Smooth muscle cell (in vitro differentiated cells): ENCODE data around the gene FGFRL1. TPM values are rescaled to one million over a fixed set of nuclear protein-coding genes. Genes with fewer than 3 reads are reported as not detected.

Source experiments
- DNase-seq: peaks from one replicate; lab custom pipeline; 2025; ENCODE audit not compliant: unreplicated experiment; lab: John Stamatoyannopoulos, UW
- H2AFZ ChIP-seq: fragments of 200-600 bp; sonication (generic); 2 replicates; pipeline ENCODE4 v1.6.0; 2016; ENCODE audit warnings: antibody characterized with exemption, low read depth, mild to moderate bottlenecking
- H3F3A ChIP-seq: fragments of 200-600 bp; sonication (generic); 2 replicates; pipeline ENCODE4 v1.6.0; 2017; ENCODE audit warnings: antibody characterized with exemption, low read depth
- H3K27ac ChIP-seq: fragments of 200-600 bp; sonication (generic); 2 replicates; pipeline ENCODE4 v1.5.1; 2016; ENCODE audit warnings: low read depth, mild to moderate bottlenecking
- H3K27me3 ChIP-seq: fragments of 200-600 bp; sonication (generic); 2 replicates; pipeline ENCODE4 v1.6.1; 2016; ENCODE audit warnings: low read depth, mild to moderate bottlenecking
- H3K36me3 ChIP-seq: fragments of 200-600 bp; sonication (generic); 2 replicates; pipeline ENCODE4 v1.5.1; 2016; ENCODE audit warnings: low read depth
- H3K4me1 ChIP-seq: fragments of 200-600 bp; sonication (generic); 2 replicates; pipeline ENCODE4 v1.5.1; 2016; ENCODE audit warnings: low read depth
- H3K4me2 ChIP-seq: fragments of 200-600 bp; sonication (generic); 2 replicates; pipeline ENCODE4 v1.6.0; 2016; ENCODE audit warnings: mild to moderate bottlenecking
- H3K4me3 ChIP-seq: fragments of 200-600 bp; sonication (generic); 2 replicates; pipeline ENCODE4 v1.5.1; 2016; ENCODE audit warnings: mild to moderate bottlenecking
- H3K79me2 ChIP-seq: fragments of 200-600 bp; sonication (generic); 2 replicates; pipeline ENCODE4 v1.6.0; 2016; ENCODE audit warnings: low read depth, mild to moderate bottlenecking
- H3K9ac ChIP-seq: fragments of 200-600 bp; sonication (generic); 2 replicates; pipeline ENCODE4 v1.6.0; 2016; ENCODE audit warnings: low read depth
- H3K9me3 ChIP-seq: fragments of 200-600 bp; sonication (generic); replicated peaks from 2 replicates; pipeline ENCODE4 v1.5.1; 2016; ENCODE audit warnings: low read depth
- H4K20me1 ChIP-seq: fragments of 200-600 bp; sonication (generic); 2 replicates; pipeline ENCODE4 v1.6.0; 2016; ENCODE audit warnings: low read depth
- WGBS: methylation state at CpG from one replicate; pipeline ENCODE4 v1.1.7; 2016; ENCODE audit warnings: low lambda C conversion rate; 5-methylcytosine and 5-hydroxymethylcytosine counted together
- polyA plus RNA-seq: library from polyadenylated mRNA; unstranded; fragments of >200 nt; fragmentation: Nextera tagmentation; extraction: Ambion mirVana; gene quantifications from 2 replicates; pipeline ENCODE4 v1.2.1, GENCODE V29; 2016
- total RNA-seq: library from RNA; depleted of rRNA; stranded (reverse); fragments of >200 nt; gene quantifications from 2 replicates; pipeline ENCODE4 v1.2.3, GENCODE V29; 2014
- TF ChIP-seq, protein P1 (sequence below): fragments of 200-600 bp; sonication (generic); IDR thresholded peaks from 2 replicates; pipeline ENCODE4 v1.5.1; 2017; ENCODE audit warnings: borderline replicate concordance, mild to moderate bottlenecking, antibody characterized with exemption; ENCODE audit not compliant: insufficient read depth, poor library complexity, severe bottlenecking

Gene FGFRL1
- total and polyA plus RNA-seq, 2 experiments from 2014 or later: 16.1 to 30.7 TPM

DNA sequence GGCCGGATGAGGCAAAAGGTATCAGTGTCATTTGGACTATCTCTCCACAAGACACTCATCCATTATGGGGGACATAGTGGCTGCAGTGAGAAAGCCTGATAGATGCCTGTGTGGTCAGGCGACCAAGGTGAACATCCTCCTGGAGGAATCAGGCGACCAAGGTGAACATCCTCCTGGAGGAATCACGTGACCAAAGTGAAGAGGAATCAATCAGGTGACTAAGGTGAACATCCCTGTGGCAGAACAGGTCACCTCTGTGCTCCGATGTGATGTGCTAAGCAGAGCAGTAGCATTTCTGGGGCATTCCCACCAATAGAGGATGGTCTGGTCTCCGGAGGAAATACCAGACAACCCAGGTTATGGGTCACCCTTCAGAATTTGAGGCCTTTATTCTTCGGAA is 58.0 kb downstream of the FGFRL1 start:
- TF ChIP-seq, protein P1, sequence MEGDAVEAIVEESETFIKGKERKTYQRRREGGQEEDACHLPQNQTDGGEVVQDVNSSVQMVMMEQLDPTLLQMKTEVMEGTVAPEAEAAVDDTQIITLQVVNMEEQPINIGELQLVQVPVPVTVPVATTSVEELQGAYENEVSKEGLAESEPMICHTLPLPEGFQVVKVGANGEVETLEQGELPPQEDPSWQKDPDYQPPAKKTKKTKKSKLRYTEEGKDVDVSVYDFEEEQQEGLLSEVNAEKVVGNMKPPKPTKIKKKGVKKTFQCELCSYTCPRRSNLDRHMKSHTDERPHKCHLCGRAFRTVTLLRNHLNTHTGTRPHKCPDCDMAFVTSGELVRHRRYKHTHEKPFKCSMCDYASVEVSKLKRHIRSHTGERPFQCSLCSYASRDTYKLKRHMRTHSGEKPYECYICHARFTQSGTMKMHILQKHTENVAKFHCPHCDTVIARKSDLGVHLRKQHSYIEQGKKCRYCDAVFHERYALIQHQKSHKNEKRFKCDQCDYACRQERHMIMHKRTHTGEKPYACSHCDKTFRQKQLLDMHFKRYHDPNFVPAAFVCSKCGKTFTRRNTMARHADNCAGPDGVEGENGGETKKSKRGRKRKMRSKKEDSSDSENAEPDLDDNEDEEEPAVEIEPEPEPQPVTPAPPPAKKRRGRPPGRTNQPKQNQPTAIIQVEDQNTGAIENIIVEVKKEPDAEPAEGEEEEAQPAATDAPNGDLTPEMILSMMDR: no peak
- Histone ChIP-seq H4K20me1 (no peaks in the 10 kb centered on the region), H2AFZ (no peak overlapping the region), H3K27me3 (peaks cover 39% of the 10 kb centered on the region), H3K9ac (no peak overlapping the region), H3K4me2 (no peak overlapping the region), H3K36me3 (no peaks in the 10 kb centered on the region), H3K4me1 (no peaks in the 10 kb centered on the region), H3K79me2 (no peaks in the 10 kb centered on the region), H3K4me3 (no peak overlapping the region), H3F3A (no peaks in the 10 kb centered on the region), H3K9me3 (no peaks in the 10 kb centered on the region), H3K27ac (no peak overlapping the region)
- DNase-seq: no peak
- 91% methylated on average over 7 of the region's 7 CpGs for WGBS

- Histone ChIP-seq H3K27me3 (peaks cover 9% of the 10 kb centered on the region), H4K20me1 (no peaks in the 10 kb centered on the region), H3K36me3 (no peaks in the 10 kb centered on the region), H3K4me1 (no peaks in the 10 kb centered on the region), H3F3A (no peaks in the 10 kb centered on the region), H3K4me3 (no peak overlapping the region), H3K9ac (no peak overlapping the region), H3K4me2 (no peak overlapping the region), H3K79me2 (no peaks in the 10 kb centered on the region), H2AFZ (no peak overlapping the region), H3K27ac (no peak overlapping the region), H3K9me3 (no peaks in the 10 kb centered on the region)
- 44% methylated on average over 11 of the region's 11 CpGs for WGBS
- no peak for DNase-seq
- TF ChIP-seq, protein P1: peak; percentile 55
Measured at GRCh38 chr4:1072830-1073446, 61.5 kb downstream of the FGFRL1 start.

DNA sequence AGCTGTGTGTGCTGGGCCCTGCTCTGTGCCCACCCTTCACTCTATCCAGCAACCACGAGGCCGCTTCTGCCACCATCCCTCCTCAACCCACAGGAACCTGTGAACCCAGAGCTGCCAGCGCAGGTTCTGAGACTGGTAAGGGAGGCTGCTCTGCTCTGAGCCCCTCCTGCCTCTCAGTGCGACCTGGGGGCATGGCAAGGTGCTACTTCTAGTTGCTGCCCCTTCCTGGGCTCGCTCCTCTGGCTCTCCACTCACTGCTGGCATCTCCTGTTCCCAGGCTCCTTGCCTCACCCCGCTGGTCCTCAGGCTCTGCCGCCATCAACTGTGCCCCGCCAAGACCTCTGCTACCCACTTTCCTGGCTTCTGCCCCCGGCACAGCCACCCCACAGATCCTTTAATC is 62.7 kb downstream of the FGFRL1 start:
- Histone ChIP-seq H3K36me3 (no peaks in the 10 kb centered on the region), H4K20me1 (no peaks in the 10 kb centered on the region), H3K79me2 (no peaks in the 10 kb centered on the region), H3K9ac (no peak overlapping the region), H2AFZ (no peak overlapping the region), H3K4me1 (no peaks in the 10 kb centered on the region), H3K27ac (no peak overlapping the region), H3K4me2 (no peak overlapping the region), H3K27me3 (no peaks in the 10 kb centered on the region), H3K9me3 (no peaks in the 10 kb centered on the region), H3K4me3 (no peak overlapping the region), H3F3A (no peaks in the 10 kb centered on the region)
- 88% methylated on average over 9 of the region's 9 CpGs for WGBS
- no peak for DNase-seq
- TF ChIP-seq, protein P1: no peak

DNA sequence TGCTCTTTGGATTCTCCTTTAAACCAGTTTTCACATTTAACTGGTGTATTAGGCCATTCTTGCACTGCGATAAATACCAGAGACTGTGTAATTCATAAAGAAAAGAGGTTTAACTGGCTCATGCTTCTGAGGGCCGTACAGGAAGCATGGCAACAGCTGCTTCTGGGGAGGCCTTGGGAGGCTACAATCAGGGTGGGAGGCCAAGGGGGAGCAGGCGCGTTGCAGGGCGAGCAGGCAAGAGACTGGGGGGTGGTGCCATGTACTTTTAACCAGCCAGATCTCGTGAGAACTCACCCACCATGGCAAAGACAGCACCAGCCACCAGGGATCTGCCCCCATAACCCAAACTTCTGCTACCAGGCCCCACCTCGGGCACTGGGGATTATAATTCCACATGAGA is 63.8 kb downstream of the FGFRL1 start:
- Histone ChIP-seq H3K27ac (no peak overlapping the region), H3K4me3 (no peak overlapping the region), H3K27me3 (no peaks in the 10 kb centered on the region), H2AFZ (no peak overlapping the region), H3K4me2 (no peak overlapping the region), H3K36me3 (no peaks in the 10 kb centered on the region), H3K9ac (no peak overlapping the region), H3K79me2 (no peaks in the 10 kb centered on the region), H3K4me1 (no peaks in the 10 kb centered on the region), H4K20me1 (no peaks in the 10 kb centered on the region), H3K9me3 (no peaks in the 10 kb centered on the region), H3F3A (no peaks in the 10 kb centered on the region)
- DNase-seq: no peak
- TF ChIP-seq, protein P1: no peak
- WGBS: 88% methylated on average over 7 of the region's 7 CpGs
